Activated CD8-positive, alpha-beta T cell treated with anti-CD3 and anti-CD28 coated beads for 36 hours (primary cell): ENCODE data around the gene GPR35. TPM values are rescaled to one million over a fixed set of nuclear protein-coding genes. Genes with fewer than 3 reads are reported as not detected.

ENCODE experiments used
- ATAC-seq: fragments of 200-7000 bp; cut with Tn5 transposase; one replicate; pipeline ENCODE4 v1.10.0; 2021; ENCODE audit warnings: mild to moderate bottlenecking, moderate library complexity
- CTCF ChIA-PET: fragments of 350-600 bp; sonication (Branson Sonifier 250); formaldehyde crosslinking; loops from one replicate; lab custom pipeline; 2021; ENCODE audit warnings: antibody characterized with exemption; lab: Charles Lee
- POLR2A ChIA-PET: fragments of 350-600 bp; sonication (Branson Sonifier 250); formaldehyde crosslinking; loops from one replicate; lab custom pipeline; 2021; ENCODE audit warnings: antibody characterized with exemption; lab: Charles Lee
- DNase-seq: peaks from one replicate; pipeline ENCODE4 v3.0.0-alpha.2; 2020
- H3K27ac Mint-ChIP-seq: one replicate; pipeline ENCODE4 v1.8.0; 2021; ENCODE audit warnings: mild to moderate bottlenecking, mixed read lengths
- H3K27me3 Mint-ChIP-seq: one replicate; pipeline ENCODE4 v1.8.0; 2021; ENCODE audit warnings: mixed read lengths
- H3K36me3 Mint-ChIP-seq: one replicate; pipeline ENCODE4 v1.8.0; 2021; ENCODE audit warnings: low read depth, mixed read lengths
- H3K4me1 Mint-ChIP-seq: one replicate; pipeline ENCODE4 v1.8.0; 2021; ENCODE audit warnings: low read depth, mixed read lengths
- H3K4me3 Mint-ChIP-seq: one replicate; pipeline ENCODE4 v1.8.0; 2021; ENCODE audit warnings: mild to moderate bottlenecking, moderate library complexity, mixed read lengths
- H3K9me3 Mint-ChIP-seq: one replicate; pipeline ENCODE4 v1.8.0; 2021; ENCODE audit warnings: mixed read lengths
- intact Hi-C: fragments of 100-400 bp; cut with micrococcal nuclease; formaldehyde crosslinking; loops from one replicate; pipeline ENCODE4 v1.10.0; 2022
- total RNA-seq, 2 experiments: library from RNA; stranded (reverse); gene quantifications; one replicate each; pipeline ENCODE4 v1.2.3, GENCODE V29; 2021
- TF ChIP-seq, protein P1 (sequence below): fragments of 200-600 bp; IDR thresholded peaks from one replicate; pipeline ENCODE4 v1.8.0; 2022; ENCODE audit warnings: antibody characterized with exemption, mild to moderate bottlenecking

Gene GPR35
- total RNA-seq, 2 experiments from 2014 or later = 14.4 to 14.6 TPM

DNA sequence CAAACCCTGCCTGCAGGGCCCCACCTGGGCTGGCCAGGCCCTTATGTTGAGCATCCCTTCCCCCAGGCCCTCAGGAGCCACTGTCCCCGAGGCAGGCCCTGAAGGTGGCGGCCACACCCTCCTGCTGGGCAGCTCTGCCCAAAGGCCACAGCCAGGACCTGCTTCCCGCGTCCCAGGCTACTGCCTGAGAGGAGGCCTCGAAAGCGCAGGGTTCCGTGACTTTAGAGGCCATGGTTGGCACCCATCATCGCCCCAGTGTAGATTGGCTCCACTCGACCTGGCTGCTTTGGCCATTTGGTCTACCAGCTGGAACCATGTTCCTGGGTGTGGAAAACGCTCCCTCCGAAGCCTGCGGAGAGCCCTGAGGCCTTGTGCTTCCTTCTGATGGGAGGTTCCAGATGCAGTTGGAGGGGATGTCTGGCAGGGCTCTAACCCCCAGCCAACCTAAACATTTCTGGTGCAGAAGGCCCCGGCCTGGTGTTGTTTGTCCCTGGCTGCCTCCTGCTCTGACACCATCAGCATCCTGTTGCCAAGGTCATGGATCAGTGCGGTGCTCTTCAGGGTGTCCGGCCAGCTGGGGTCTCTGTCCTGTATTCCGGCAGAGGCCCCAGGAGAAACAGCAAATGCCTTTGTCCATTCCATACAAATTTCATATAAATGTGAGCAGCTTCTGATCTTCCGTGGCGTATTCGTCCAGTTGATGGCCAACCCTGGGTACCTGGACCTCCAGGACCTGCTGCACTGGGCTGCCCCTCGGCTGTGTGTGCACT, 24.0 kb upstream of the GPR35 start:
- ATAC-seq (no peak), DNase-seq (no peak)
- H3K9me3 Mint-ChIP-seq = no peaks in the 10 kb centered on the region
- H3K27ac Mint-ChIP-seq = no peak overlapping the region
- POLR2A ChIA-PET = no interaction called here
- CTCF ChIA-PET = no interaction called here
- intact Hi-C loops = no loop called here
- H3K4me1 Mint-ChIP-seq = no peaks in the 10 kb centered on the region
- no peak overlapping the region for H3K4me3 Mint-ChIP-seq
- TF ChIP-seq, protein P1, sequence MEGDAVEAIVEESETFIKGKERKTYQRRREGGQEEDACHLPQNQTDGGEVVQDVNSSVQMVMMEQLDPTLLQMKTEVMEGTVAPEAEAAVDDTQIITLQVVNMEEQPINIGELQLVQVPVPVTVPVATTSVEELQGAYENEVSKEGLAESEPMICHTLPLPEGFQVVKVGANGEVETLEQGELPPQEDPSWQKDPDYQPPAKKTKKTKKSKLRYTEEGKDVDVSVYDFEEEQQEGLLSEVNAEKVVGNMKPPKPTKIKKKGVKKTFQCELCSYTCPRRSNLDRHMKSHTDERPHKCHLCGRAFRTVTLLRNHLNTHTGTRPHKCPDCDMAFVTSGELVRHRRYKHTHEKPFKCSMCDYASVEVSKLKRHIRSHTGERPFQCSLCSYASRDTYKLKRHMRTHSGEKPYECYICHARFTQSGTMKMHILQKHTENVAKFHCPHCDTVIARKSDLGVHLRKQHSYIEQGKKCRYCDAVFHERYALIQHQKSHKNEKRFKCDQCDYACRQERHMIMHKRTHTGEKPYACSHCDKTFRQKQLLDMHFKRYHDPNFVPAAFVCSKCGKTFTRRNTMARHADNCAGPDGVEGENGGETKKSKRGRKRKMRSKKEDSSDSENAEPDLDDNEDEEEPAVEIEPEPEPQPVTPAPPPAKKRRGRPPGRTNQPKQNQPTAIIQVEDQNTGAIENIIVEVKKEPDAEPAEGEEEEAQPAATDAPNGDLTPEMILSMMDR = no peak
- no peaks in the 10 kb centered on the region for H3K36me3 Mint-ChIP-seq
- H3K27me3 Mint-ChIP-seq = no peaks in the 10 kb centered on the region

DNA sequence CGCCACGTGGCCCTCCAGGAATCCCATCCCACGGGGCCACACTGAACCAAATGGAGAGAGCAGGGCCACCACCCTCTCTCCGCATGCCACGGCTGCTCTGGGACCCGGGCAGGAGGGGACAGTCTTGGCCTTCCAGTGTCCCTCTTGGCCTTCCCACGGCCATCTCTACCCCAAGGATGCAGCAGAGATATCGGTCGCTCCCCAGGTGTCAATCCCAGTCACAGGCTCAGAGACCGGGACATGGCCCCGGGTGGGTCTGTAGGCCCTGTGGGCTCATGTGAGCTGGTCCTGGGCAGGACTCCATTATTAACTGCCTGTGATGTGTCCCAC, 23.5 kb upstream of the GPR35 start:
- ChIA-PET CTCF (no interaction called here), POLR2A (no interaction called here)
- H3K36me3 Mint-ChIP-seq = no peaks in the 10 kb centered on the region
- H3K4me3 Mint-ChIP-seq = no peak overlapping the region
- H3K9me3 Mint-ChIP-seq = no peaks in the 10 kb centered on the region
- ATAC-seq (no peak), DNase-seq (no peak)
- no peak overlapping the region for H3K27ac Mint-ChIP-seq
- intact Hi-C loops = no loop called here
- no peaks in the 10 kb centered on the region for H3K4me1 Mint-ChIP-seq
- TF ChIP-seq, protein P1 = no peak
- H3K27me3 Mint-ChIP-seq = no peaks in the 10 kb centered on the region

DNA sequence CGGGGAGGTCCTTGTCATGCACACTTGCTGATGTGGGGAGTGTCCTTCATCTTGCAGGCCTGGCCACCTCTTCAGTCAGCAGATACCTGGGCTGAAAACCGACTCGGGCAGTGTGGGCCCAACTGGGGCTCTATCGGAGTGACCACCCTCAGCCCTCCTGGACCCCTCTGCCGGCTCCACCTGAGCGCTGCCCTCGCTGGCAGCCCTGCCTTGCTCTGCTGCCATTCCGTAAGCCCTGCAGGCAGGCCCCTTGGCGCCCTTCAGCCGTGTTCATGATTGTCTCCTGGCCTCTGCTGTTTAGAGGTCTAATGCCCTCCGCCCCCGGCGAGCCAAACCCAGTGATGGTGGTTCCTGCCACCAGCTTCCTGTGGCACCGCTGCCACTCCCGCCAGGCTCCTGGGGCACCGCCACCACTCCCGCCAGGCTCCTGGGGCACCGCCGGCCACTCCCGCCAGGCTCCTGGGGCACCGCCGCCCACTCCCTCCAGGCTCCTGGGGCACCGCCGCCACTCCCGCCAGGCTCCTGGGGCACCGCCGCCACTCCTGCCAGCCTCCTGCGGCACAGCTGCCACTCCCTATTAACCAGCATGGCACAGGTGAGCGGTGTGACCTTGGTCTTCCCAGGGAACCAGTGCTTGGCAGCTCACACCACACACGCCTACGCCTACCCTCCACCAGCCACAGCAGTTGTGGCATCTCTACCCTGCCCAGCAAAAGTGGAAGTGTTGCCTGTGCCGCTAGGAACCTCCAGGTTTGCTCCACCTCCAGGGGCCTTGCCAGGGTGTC, 22.8 kb upstream of the GPR35 start:
- no peak for ATAC-seq
- no peak for DNase-seq
- TF ChIP-seq, protein P1 = no peak
- ChIA-PET CTCF (no interaction called here), POLR2A (no interaction called here)
- H3K9me3 Mint-ChIP-seq = no peaks in the 10 kb centered on the region
- no peaks in the 10 kb centered on the region for H3K4me1 Mint-ChIP-seq
- H3K27me3 Mint-ChIP-seq = no peaks in the 10 kb centered on the region
- H3K36me3 Mint-ChIP-seq = no peaks in the 10 kb centered on the region
- intact Hi-C loops = no loop called here
- no peak overlapping the region for H3K4me3 Mint-ChIP-seq
- no peak overlapping the region for H3K27ac Mint-ChIP-seq

DNA sequence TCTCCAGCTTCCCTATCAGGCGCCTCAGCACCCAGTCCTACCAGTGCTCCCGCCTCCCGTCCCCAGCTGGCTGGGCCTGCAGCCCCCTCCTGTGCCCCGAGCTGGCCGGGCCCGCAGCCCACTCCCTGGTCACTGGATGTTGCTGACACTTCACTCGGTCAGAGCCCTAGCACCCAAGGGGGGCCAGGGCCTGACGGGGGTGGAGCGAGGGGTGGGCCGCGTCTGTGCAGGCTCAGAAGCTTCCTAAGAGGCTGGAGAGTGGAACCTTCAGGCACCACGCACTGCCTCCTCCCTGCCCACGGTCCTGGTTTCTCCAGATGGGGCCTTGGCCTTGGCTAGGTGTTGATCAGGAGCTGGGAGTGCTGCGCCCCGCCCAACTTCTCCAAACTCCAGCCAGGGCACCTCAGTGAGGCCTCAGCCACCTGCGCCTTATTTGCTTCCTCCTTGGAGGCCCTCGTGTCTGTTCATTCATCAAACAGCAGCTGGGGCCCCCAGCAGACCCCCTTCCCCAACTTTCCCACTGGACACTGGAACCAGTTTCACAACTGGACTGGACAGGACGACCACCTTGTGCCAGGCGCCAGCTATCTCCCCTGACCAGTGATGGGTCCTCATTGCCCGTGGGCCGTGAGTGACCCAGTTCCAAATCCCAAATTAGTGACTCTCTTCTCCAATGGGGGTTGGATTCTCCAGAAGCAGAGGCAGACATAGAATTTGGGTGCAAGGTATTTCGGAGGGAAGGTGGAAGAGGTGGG, 22.0 kb upstream of the GPR35 start:
- no peaks in the 10 kb centered on the region for H3K36me3 Mint-ChIP-seq
- H3K4me3 Mint-ChIP-seq = no peak overlapping the region
- no peaks in the 10 kb centered on the region for H3K27me3 Mint-ChIP-seq
- intact Hi-C loops = no loop called here
- ChIA-PET CTCF (no interaction called here), POLR2A (no interaction called here)
- TF ChIP-seq, protein P1 = no peak
- no peaks in the 10 kb centered on the region for H3K4me1 Mint-ChIP-seq
- ATAC-seq = no peak
- H3K27ac Mint-ChIP-seq = no peak overlapping the region
- no peak for DNase-seq
- no peaks in the 10 kb centered on the region for H3K9me3 Mint-ChIP-seq
